Activated naive CD8-positive, alpha-beta T cell treated with anti-CD3 and anti-CD28 coated beads, Interleukin-2, amount 50 U/mL, for 16 hours (primary cell): Measurements from ENCODE around the gene RNF207.
"Not testable (repeated sequence)": the region's sequence is repeated elsewhere in the genome, so short reads cannot be mapped to it uniquely, and the experiment has no call there.

Experiments
- DNase-seq: peaks from one replicate; pipeline ENCODE4 v3.0.0-alpha.2; 2020; ENCODE audit warnings: low read depth, low spot score

The RNF207 gene

DNA sequence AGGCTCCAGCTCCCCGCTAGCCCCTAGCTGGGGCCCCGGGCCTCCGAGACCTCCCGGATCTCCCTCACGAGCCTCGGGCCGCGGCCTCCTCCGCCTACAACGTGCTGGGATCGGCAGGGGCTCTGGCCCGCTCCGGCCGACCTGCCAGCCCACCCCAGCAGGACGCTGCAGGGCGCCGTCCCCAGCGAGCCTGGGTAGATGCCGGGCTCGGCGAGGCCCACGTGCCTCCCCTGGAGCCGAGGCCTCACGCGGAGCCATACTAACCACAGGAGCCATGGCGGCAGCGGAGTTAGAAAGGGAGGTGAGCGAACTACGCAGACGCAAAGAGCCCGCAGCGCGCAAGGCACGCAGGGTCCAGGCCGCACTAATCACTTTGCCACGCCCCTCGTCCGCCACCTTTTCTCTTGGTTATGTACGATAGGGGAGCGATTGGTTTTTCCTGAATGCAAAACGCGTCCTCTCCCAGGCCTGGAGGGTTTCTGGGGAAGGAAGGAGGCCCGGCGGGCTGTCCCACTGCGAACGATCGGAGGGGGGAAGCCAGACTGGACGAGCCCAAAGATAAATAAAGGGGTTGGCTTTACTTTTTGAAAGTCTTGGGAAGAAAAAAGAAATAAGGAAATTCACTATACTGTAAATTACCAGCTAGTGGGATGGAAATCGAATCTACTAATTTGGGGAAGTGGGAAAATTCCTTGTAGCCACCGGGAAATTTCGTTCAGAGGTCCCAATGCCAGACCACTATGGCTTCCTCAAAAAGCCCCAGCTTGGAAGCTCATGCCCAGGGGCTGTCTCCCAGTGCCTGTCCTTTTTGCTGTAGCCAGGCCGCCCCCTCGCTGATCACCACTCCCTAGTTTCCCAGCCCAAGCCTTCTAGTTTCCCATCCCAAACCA is 6.4 kb upstream of the RNF207 start, which contains the start of gene RPL22:
TSS of gene RPL22 (minus strand) at position 298 of the 890 bp plus-strand sequence. CDS start at position 276, 22 bp downstream.
- DNase-seq, result peak; percentile 95

DNA sequence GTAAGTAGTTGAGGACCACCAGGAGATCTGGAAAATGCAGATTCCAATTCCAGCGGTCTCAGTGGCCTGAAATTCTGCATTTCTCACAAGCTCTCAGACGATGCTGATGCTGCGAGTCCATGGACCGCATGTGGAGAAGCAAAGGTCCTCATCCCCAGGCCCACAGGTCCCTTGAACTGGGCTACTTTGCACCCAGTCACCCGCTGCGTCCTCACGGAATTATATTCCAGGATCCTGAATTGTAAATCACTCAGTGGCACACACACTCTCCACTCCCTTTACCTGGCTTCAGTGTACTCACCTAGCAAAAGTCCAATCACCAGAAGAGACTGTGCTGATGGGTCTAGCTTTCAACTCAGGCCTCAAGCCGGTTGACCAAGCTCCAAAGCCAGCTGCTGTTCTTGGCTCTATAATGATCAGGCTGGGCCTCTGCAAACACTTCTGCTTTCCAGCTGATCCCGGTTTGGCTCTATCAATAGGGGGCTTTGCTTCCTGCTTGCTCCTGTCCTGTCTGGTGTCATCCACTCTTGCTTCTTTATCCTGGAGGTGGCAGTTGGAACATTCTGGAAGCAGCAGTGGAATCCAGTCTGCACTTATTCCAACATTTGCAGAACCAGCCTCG is 5.6 kb upstream of the RNF207 start:
- no peak for DNase-seq

- DNase-seq, result no peak
Observed at GRCh38 chr1:6202256-6202655, 3.7 kb upstream of the RNF207 start.

GRCh38 chr1:6206520-6206855 is 569 bp downstream of the RNF207 start:
- no peak for DNase-seq

DNA sequence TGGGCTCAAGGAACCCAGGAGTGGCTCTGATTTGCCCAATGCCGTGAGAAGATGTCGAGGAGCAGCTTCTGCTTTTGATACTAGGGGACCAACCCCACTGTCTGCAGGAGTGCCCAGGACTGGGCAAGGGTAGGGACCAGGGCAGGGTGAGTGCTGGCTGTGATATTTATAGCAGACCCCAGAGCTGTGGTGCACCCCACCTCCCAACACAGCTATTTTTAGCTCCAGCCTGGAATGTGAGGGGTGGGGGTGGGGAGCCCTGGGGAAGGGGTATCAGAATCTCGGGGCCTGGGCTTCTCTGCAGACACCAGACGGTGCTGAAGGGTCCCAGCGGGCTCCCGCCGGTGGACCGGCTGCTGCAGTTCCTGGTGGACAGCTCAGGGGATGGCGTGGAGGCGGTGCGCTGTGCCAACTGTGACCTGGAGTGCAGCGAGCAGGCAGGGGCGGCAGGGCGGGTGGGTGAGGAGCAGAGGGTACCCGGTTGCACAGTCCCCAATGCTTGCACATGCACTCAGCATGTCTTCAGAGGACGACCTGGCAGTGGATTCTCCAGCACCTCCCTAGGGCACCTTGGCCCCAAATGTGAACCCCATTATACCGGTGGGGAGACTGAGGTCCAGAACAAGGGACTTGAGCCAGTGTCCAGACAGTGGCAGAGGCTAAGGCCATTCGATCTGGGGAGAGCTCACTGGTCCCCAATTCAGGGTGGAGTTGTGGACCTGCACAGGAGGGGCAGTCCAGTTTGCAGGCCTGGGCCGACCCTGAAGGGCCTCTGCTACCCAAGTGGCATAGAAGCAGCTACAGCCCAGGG is 1.4 kb downstream of the RNF207 start:
- DNase-seq, result no peak

DNA sequence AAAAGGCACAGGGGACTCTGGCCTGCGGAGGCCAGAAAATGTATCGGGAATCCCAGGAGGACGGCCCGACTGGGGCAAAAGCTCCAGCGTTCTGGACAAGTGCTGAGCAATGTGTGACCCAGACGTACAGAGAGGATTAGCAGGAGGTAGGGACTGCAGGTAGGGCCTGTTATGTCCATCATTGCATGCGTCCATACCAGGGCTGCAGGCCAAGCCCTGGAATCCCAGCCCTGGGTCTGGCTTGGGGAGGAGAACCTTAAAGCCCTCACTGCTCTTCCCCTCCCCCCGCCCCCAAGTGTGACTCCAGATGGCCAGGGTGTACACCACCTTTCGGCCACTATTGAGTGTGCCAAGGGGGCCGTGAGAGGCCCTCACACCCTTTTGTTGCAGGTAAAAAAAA is 2.0 kb downstream of the RNF207 start:
- DNase-seq, result no peak

DNA sequence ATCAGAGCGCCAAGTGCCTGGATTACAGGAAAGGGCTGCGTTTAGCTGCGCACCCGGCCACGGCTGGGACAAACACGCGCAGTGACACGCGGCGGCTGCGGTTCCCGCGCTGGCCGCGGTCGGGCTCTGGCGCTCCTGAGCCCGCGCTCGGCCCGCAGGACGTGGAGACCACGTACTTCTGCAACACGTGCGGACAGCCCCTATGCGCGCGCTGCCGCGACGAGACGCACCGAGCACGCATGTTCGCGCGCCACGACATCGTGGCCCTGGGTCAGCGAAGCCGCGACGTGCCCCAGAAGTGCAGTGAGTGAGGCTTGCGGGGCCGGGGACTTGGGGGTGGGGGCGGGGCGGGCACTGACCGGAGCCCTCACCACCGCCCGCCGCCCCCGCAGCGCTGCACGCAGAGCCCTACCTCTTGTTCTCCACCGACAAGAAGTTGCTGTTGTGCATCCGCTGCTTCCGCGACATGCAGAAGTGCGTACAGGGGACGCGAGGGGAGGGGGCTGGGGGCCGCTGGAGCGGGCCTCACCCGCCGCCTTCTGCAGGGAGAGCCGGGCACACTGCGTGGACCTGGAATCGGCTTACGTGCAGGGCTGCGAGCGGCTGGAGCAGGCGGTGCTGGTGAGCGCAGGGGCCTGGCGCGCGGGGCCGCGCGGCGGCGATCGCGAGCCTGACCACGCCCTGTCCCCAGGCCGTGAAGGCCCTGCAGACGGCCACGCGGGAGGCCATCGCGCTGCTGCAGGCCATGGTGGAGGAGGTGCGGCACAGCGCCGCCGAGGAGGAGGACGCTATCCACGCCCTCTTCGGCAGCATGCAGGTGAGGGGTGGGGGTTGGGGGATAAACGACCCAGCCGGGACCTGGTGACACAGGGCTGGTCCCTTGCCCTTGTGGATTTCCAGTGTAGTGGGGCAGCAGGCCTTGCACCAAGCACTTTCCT is 3.1 kb downstream of the RNF207 start:
- DNase-seq, result no peak

- DNase-seq, result no peak
Observed at GRCh38 chr1:6209661-6210580, 4.0 kb downstream of the RNF207 start.

GRCh38 chr1:6210591-6211355 is 4.9 kb downstream of the RNF207 start:
- no peak for DNase-seq

DNA sequence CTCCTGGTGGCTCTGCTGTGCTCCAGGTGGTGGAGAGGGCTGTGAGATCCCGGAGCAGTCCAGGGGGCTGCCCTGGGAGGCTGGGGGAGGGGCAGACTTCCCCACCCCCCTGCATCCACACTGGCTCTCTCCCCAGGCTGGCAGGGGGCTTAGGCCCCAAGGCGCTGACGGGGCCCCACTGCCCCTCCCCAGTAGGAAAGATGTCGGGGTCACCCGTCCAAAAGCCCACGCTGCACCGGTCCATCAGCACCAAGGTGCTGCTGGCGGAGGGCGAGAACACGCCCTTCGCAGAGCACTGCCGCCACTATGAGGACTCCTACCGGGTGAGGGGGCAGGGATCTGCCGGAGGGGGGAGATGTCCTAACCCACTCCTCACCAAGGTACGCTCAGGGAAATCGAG is 5.8 kb downstream of the RNF207 start:
- DNase-seq, result no peak

GRCh38 chr1:6212193-6212959 is 6.5 kb downstream of the RNF207 start:
- no peak for DNase-seq

- no peak for DNase-seq
Observed at GRCh38 chr1:6218375-6219164, 12.7 kb downstream of the RNF207 start.

DNA sequence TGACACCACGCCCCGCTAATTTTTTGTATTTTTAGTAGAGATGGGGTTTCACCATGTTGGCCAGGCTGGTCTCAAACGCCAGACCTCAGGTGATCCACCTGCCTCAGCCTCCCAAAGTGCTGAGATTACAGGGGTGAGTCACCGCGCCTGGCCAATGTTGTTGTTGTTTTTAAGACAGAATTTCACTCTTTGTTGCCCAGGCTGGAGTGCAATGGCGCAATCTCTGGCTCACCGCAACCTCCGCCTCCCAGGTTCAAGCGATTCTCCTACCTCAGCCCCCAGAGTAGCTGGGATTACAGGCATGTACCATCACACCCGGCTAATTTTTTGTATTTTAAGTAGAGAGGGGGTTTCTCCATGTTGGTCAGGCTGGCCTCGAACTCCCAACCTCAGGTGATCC is 13.7 kb downstream of the RNF207 start:
- DNase-seq, result not testable (repeated sequence)

DNA sequence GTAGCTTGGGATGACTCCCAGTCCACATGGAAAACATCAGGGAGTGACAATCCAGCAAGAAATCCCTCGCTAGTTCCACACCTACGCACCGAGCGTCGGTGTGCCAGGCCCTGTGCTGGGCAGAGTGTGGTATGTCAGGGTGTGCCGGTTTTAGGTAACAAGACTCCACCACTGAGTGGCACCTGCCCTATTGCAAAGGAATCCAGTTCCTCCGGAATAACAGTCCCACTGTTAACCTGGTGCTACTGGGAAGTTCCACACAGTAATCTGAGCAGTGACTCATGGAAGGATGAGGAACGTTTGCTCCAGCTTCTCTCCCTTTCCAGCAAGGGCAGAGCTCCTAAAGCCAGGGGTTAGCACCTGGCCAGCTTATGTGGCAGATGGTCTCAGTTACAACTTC is 14.3 kb downstream of the RNF207 start:
- DNase-seq, result no peak

DNA sequence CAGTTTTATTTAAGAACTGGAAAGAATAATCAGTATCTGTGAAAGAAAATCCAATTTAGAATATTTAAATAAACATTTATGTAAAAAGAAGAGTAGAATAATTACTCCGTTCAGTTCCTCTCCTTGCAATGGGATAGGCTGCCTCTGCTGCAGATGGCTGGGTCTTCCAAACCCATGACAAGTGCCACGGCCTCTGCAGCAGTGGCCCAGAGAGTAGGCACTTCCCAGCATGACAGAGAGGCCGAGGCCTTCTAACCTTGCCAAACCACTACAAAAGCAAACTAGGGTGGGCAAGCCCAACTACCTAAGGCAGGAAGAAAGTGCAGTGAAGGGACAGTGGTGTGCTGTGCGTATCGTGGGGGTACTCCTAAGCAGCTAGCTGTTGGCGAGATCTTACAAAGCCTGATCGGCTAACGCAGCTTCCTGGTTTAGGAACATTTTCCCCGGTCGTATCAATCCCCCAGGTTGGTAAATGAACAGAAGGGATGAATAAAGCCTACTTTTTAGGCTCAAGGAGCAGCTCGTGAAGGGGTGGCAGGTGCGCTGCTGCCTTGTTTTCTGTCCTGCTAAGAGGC is 15.4 kb downstream of the RNF207 start:
- no peak for DNase-seq

DNA sequence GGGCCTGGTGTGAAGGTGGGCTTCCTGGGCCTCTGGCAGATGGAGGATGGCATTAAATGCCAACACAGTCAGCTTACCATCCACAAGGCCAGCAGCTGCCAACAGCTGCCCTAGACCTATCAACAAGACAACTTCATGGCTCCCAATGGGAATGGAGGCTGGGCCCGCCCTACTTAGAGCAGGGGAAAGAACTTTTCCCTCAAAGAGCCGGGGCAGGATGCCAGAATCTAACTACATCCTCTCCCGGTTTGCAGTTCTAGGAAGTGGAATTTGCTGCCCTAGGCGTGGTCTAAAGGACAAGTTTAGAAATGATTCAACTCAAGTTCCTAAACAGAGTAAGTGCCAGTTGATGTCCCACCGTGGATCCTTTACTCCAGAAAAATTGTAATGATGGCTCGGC is 16.7 kb downstream of the RNF207 start:
- no peak for DNase-seq

DNA sequence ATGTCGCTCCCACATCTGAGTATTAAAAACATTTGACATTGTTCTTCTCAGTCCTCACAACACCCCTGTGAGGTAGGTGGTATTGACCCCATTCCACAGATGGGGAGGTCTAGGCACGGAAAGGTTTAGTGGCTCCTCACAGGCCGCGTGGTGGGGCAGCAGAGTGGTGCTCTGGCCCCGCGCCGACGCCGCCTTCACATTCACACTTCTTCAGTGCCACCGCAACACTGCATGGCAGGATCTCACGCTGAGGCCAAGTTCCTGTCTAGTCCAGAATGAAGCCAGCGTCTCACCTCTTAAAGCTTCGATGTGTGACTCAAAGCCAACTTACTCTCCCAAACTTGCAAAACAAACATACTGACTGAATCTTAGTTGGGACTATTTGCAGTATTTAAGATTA is 17.7 kb downstream of the RNF207 start:
- no peak for DNase-seq
